GM18498 (cell line): ENCODE results near the gene NMD3.
"Not testable (repeated sequence)": the region's sequence is repeated elsewhere in the genome, so short reads cannot be mapped to it uniquely, and the experiment has no call there.

Experiments
- ATAC-seq: cut with Tn5 transposase; IDR thresholded peaks from one replicate; pipeline ENCODE4 v1.9.1; 2021; ENCODE audit warnings: mild to moderate bottlenecking, moderate library complexity; ENCODE audit not compliant: unreplicated experiment

NMD3 gene

GRCh38 chr3:161220850-161221753, at the start of gene NMD3:
Gene NMD3 (plus strand): TSS chr3:161221311. CDS start chr3:161222014, 703 bp downstream.
- ATAC-seq = peak; percentile 100

GRCh38 chr3:161171639-161172552, 49.2 kb upstream of the NMD3 start:
- ATAC-seq = no peak

- ATAC-seq = no peak
These were observed 45.6 kb upstream of the NMD3 start for GRCh38 chr3:161175506-161175905.

- no peak for ATAC-seq
These were observed 43.1 kb upstream of the NMD3 start for GRCh38 chr3:161177991-161178390.

GRCh38 chr3:161181371-161181770, 39.7 kb upstream of the NMD3 start:
- ATAC-seq = not testable (repeated sequence)

GRCh38 chr3:161187046-161187445, 34.1 kb upstream of the NMD3 start:
- ATAC-seq = no peak

- no peak for ATAC-seq
These were observed 23.0 kb upstream of the NMD3 start for GRCh38 chr3:161197855-161198850.

- ATAC-seq = no peak
These were observed 21.2 kb upstream of the NMD3 start for GRCh38 chr3:161199926-161200325.

- ATAC-seq = no peak
These were observed 17.5 kb upstream of the NMD3 start for GRCh38 chr3:161203485-161204098.

- no peak for ATAC-seq
These were observed 12.2 kb upstream of the NMD3 start for GRCh38 chr3:161208931-161209330.

- no peak for ATAC-seq
These were observed 8.8 kb upstream of the NMD3 start for GRCh38 chr3:161212171-161212771.

- ATAC-seq = no peak
These were observed 8.2 kb upstream of the NMD3 start for GRCh38 chr3:161212906-161213305.

- ATAC-seq = no peak
These were observed 7.5 kb upstream of the NMD3 start for GRCh38 chr3:161213644-161214043.

- ATAC-seq = no peak
These were observed 5.9 kb upstream of the NMD3 start for GRCh38 chr3:161215185-161215584.

- no peak for ATAC-seq
These were observed 3.6 kb upstream of the NMD3 start for GRCh38 chr3:161217496-161217895.

- no peak for ATAC-seq
These were observed 1.6 kb upstream of the NMD3 start for GRCh38 chr3:161219495-161219894.

- no peak for ATAC-seq
These were observed 892 bp downstream of the NMD3 start for GRCh38 chr3:161221806-161222600.

GRCh38 chr3:161222662-161223061, 1.6 kb downstream of the NMD3 start:
- no peak for ATAC-seq

GRCh38 chr3:161224786-161225185, 3.7 kb downstream of the NMD3 start:
- ATAC-seq = no peak
